GM19468 (cell line): ENCODE measurements around the gene B3GALT5.

Experiments used
- ATAC-seq: cut with Tn5 transposase; IDR thresholded peaks from one replicate; pipeline ENCODE4 v1.9.1; 2021; ENCODE audit warnings: mild to moderate bottlenecking, moderate library complexity, moderate number of reproducible peaks; ENCODE audit not compliant: unreplicated experiment; ENCODE audit errors: extremely low read depth

The B3GALT5 gene

GRCh38 chr21:39602793-39603192 is 9.9 kb upstream of the B3GALT5 start:
- ATAC-seq, result no peak

- no peak for ATAC-seq
Observed at GRCh38 chr21:39604951-39605350, 7.8 kb upstream of the B3GALT5 start.

GRCh38 chr21:39610703-39611102 is 2.0 kb upstream of the B3GALT5 start:
- ATAC-seq, result no peak

- no peak for ATAC-seq
Observed at GRCh38 chr21:39611551-39612190, 1.1 kb upstream of the B3GALT5 start.

GRCh38 chr21:39613041-39613934 is 548 bp downstream of the B3GALT5 start:
- ATAC-seq, result no peak

- ATAC-seq, result no peak
Observed at GRCh38 chr21:39616211-39616772, 3.6 kb downstream of the B3GALT5 start.

GRCh38 chr21:39620856-39621255 is 8.1 kb downstream of the B3GALT5 start:
- ATAC-seq, result no peak

- no peak for ATAC-seq
Observed at GRCh38 chr21:39625211-39625895, 12.6 kb downstream of the B3GALT5 start.

- ATAC-seq, result no peak
Observed at GRCh38 chr21:39628385-39628784, 15.6 kb downstream of the B3GALT5 start.

- no peak for ATAC-seq
Observed at GRCh38 chr21:39630191-39630591, 17.5 kb downstream of the B3GALT5 start.

- no peak for ATAC-seq
Observed at GRCh38 chr21:39630827-39631226, 18.1 kb downstream of the B3GALT5 start.

- no peak for ATAC-seq
Observed at GRCh38 chr21:39631842-39632562, 19.3 kb downstream of the B3GALT5 start.

- no peak for ATAC-seq
Observed at GRCh38 chr21:39632796-39633442, 20.2 kb downstream of the B3GALT5 start.

- no peak for ATAC-seq
Observed at GRCh38 chr21:39633770-39634181, 21.0 kb downstream of the B3GALT5 start.

GRCh38 chr21:39634507-39634906 is 21.8 kb downstream of the B3GALT5 start:
- no peak for ATAC-seq

- no peak for ATAC-seq
Observed at GRCh38 chr21:39637197-39637970, 24.6 kb downstream of the B3GALT5 start.

GRCh38 chr21:39637971-39638240 is 25.2 kb downstream of the B3GALT5 start:
- no peak for ATAC-seq

GRCh38 chr21:39638281-39638680 is 25.5 kb downstream of the B3GALT5 start:
- ATAC-seq, result no peak

GRCh38 chr21:39640754-39641153 is 28.0 kb downstream of the B3GALT5 start:
- ATAC-seq, result no peak
